Lower lobe of right lung (tissue), 2 donors: Measurements from ENCODE around the gene LDLR. TPM values are rescaled to one million over a fixed set of nuclear protein-coding genes. Genes with fewer than 3 reads are reported as not detected.
"Not testable (repeated sequence)": the region's sequence is repeated elsewhere in the genome, so short reads cannot be mapped to it uniquely, and the experiment has no call there.

Experiments
- ATAC-seq, 2 donors: fragments of 200-7000 bp; cut with Tn5 transposase; one replicate each; pipeline ENCODE4 v1.9.1; 2020 to 2022; ENCODE audit warnings: mild to moderate bottlenecking in 2 of 2, moderate library complexity in 2 of 2
- DNase-seq: peaks from one replicate; pipeline ENCODE4 v3.0.0-alpha.2; 2020
- H3K27ac ChIP-seq: fragments of 200-600 bp; one replicate; pipeline ENCODE4 v1.8.0; 2022
- H3K27me3 ChIP-seq: fragments of 200-600 bp; one replicate; pipeline ENCODE4 v1.8.0; 2022; ENCODE audit warnings: low read depth
- H3K36me3 ChIP-seq: fragments of 200-600 bp; one replicate; pipeline ENCODE4 v1.8.0; 2022; ENCODE audit warnings: mild to moderate bottlenecking
- H3K4me1 ChIP-seq: fragments of 200-600 bp; one replicate; pipeline ENCODE4 v1.8.0; 2022
- H3K4me3 ChIP-seq: fragments of 200-600 bp; one replicate; pipeline ENCODE4 v1.8.0; 2022; ENCODE audit warnings: mild to moderate bottlenecking
- H3K9me3 ChIP-seq: fragments of 200-600 bp; one replicate; pipeline ENCODE4 v1.8.0; 2022
- intact Hi-C: fragments of 100-400 bp; cut with DNase I; formaldehyde crosslinking; loops from one replicate; pipeline ENCODE4 v1.11.0; 2022
- total RNA-seq: library from RNA; stranded (reverse); fragmentation: NEBNext Ultra II Directional; extraction: Animal tissue kit (Norgen Biotek cat#: 25700); gene quantifications from one replicate; pipeline ENCODE4 v1.2.1, GENCODE V29; 2021
- TF ChIP-seq, protein P1 (sequence below): fragments of 200-600 bp; IDR thresholded peaks from one replicate; pipeline ENCODE4 v1.8.0; 2022; ENCODE audit warnings: antibody characterized with exemption, mild to moderate bottlenecking
- donor health status: DM: no; HTN: yes; CAD: no; lungs with severe emphysema.

LDLR gene
- total RNA-seq, 1 donor from 2014 or later, result 147 TPM

DNA sequence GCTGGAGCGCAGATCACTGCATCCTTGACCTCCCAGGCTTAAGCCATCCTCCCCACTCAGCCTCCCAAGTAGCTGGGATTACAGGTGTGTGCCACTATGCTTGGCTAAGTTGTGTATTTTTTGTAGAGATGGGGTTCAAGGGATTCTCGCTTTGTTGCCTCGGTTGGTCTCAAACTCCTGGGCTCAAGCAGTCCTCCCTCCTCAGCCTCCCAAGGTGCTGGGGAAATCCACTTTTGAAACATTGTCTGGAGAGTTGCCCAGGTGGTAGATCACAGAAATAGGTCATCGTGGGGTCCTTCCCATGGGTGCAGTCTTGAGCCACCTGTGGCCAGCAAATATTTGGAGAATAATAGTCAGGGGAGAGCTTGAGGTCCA lies 5.2 kb downstream of the LDLR start:
- intact Hi-C loops, result no loop called here
- peak overlapping the region; percentile 2 for H3K4me3 ChIP-seq
- no peak for DNase-seq
- no peaks in the 10 kb centered on the region for H3K9me3 ChIP-seq
- H3K36me3 ChIP-seq, result peaks cover 8% of the 10 kb centered on the region
- no peak for ATAC-seq
- H3K27me3 ChIP-seq, result no peaks in the 10 kb centered on the region
- H3K4me1 ChIP-seq, result peaks cover 73% of the 10 kb centered on the region
- TF ChIP-seq, protein P1, sequence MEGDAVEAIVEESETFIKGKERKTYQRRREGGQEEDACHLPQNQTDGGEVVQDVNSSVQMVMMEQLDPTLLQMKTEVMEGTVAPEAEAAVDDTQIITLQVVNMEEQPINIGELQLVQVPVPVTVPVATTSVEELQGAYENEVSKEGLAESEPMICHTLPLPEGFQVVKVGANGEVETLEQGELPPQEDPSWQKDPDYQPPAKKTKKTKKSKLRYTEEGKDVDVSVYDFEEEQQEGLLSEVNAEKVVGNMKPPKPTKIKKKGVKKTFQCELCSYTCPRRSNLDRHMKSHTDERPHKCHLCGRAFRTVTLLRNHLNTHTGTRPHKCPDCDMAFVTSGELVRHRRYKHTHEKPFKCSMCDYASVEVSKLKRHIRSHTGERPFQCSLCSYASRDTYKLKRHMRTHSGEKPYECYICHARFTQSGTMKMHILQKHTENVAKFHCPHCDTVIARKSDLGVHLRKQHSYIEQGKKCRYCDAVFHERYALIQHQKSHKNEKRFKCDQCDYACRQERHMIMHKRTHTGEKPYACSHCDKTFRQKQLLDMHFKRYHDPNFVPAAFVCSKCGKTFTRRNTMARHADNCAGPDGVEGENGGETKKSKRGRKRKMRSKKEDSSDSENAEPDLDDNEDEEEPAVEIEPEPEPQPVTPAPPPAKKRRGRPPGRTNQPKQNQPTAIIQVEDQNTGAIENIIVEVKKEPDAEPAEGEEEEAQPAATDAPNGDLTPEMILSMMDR, result no peak
- H3K27ac ChIP-seq, result peak overlapping the region; percentile 98

DNA sequence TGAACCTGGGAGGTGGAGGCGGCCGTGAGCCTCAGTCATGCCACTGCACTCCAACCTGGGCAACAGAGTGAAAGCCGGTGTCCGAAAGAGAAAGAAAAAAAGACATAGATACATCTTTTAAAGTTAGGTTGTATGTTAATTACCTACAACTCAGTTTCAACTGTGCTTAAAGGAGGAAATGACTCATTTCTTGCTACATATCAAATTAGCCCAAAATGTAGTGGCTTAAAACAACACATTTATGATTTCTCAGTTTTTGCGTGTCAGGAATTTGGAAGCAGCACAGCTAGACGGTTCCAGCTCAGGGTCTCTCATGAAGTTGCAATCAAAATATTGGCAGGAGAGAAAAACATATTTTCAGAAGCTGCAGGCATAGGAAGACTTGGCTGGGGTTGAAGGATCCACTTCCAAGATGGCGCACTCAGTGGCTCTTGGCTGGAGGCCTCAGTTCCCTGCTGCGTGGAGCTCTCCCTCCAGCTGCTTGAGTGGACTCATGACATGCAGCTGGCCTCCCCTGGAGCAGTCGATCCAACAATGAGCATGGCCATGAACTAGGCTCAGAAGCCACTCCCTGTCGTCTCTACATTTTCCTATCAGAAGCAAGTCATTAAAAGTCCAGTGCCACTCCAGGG lies 7.1 kb downstream of the LDLR start:
- Histone ChIP-seq H3K27me3 (no peaks in the 10 kb centered on the region), H3K9me3 (no peaks in the 10 kb centered on the region), H3K4me3 (no peak overlapping the region), H3K36me3 (peaks cover 22% of the 10 kb centered on the region), H3K27ac (peak overlapping the region; percentile 98), H3K4me1 (peaks cover 63% of the 10 kb centered on the region)
- ATAC-seq (no peak), DNase-seq (no peak)
- TF ChIP-seq, protein P1, result no peak
- intact Hi-C loops, result no loop called here

DNA sequence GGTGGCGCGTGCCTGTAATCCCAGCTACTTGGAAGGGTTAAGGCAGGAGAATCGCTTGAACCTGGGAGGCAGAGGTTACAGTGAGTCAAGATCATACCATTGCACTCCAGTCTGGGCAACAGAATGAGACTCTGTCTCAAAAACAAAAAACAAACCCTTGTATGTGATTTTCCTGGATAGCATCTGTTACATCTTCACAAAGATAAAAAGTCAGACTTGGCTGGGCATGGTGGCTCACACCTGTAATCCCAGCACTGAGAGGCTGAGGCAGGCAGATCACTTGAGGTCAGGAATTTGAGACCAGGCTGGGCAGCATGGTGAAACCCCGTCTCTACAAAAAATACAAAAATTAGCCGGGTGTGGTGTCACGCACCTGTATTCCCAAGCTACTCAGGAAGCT lies 8.1 kb downstream of the LDLR start:
- DNase-seq, ATAC-seq, H3K4me3 ChIP-seq, H3K27me3 ChIP-seq, intact Hi-C loops, H3K9me3 ChIP-seq: not testable (repeated sequence)
- peaks cover 32% of the 10 kb centered on the region for H3K36me3 ChIP-seq
- peak overlapping the region; percentile 50 for H3K27ac ChIP-seq
- H3K4me1 ChIP-seq, result peaks cover 53% of the 10 kb centered on the region

DNA sequence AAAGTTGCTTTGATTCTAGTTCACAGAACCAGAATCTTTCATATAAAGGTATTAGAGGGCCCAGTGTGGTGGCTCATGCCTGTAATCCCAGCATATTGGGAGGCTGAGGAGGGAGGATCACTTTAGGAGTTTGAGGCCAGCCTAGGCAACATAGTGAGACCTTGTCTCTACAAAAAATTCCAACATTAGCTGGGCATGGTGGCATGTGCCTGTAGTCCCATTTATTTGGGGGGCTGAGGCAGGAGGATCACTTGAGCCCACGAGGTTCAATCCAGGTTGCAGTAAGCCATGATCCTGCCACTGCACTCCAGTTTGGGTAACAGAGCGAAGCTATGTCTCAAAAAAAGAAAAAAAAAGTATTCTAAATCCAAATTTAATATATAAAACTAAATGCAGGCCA lies 9.1 kb downstream of the LDLR start:
- peaks cover 42% of the 10 kb centered on the region for H3K36me3 ChIP-seq
- peaks cover 43% of the 10 kb centered on the region for H3K4me1 ChIP-seq
- H3K27ac ChIP-seq, result no peak overlapping the region
- H3K27me3 ChIP-seq, result no peaks in the 10 kb centered on the region
- H3K4me3 ChIP-seq, result no peak overlapping the region
- no peaks in the 10 kb centered on the region for H3K9me3 ChIP-seq
- TF ChIP-seq, protein P1, result no peak
- intact Hi-C loops, result no loop called here
- DNase-seq (no peak), ATAC-seq (no peak)

DNA sequence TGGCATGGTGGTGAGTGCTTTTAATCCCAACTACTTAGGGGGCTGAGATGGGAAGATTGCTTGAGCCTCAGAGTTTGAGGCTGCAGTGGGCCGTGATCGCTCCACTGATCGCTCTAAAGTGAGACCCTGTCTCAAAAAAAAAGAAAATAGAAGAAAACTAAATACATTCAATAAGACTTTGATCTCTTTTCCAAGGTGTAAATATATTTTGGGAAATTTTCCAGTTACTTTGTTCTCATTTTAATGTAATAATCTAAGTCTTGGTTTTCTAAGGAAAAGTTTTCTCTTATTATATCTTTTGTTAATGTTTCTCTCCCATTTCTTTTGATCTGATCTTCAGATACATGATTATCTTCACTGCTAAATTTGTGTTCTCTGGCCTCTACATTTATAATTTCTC lies 9.6 kb downstream of the LDLR start:
- H3K4me1 ChIP-seq, result peaks cover 38% of the 10 kb centered on the region
- H3K27ac ChIP-seq, result no peak overlapping the region
- ATAC-seq, result no peak
- peaks cover 47% of the 10 kb centered on the region for H3K36me3 ChIP-seq
- intact Hi-C loops, result no loop called here
- TF ChIP-seq, protein P1, result no peak
- no peak for DNase-seq
- H3K9me3 ChIP-seq, result no peaks in the 10 kb centered on the region
- H3K27me3 ChIP-seq, result no peaks in the 10 kb centered on the region
- H3K4me3 ChIP-seq, result no peak overlapping the region

DNA sequence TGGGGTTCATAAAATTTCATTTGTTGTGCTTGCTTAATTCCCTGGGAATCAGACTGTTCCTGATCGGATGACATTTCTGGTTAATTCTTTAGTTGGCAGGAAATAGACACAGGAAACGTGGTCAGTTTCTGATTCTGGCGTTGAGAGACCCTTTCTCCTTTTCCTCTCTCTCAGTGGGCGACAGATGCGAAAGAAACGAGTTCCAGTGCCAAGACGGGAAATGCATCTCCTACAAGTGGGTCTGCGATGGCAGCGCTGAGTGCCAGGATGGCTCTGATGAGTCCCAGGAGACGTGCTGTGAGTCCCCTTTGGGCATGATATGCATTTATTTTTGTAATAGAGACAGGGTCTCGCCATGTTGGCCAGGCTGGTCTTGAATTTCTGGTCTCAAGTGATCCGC lies 10.8 kb downstream of the LDLR start:
- intact Hi-C loops, result no loop called here
- Histone ChIP-seq H3K4me1 (peaks cover 26% of the 10 kb centered on the region), H3K27ac (no peak overlapping the region), H3K9me3 (no peaks in the 10 kb centered on the region), H3K36me3 (peaks cover 59% of the 10 kb centered on the region), H3K4me3 (no peak overlapping the region), H3K27me3 (no peaks in the 10 kb centered on the region)
- ATAC-seq (no peak), DNase-seq (no peak)
- TF ChIP-seq, protein P1, result no peak
